Natural killer cell treated with Interleukin-12 subunit alpha and Interleukin-12 subunit beta and Interleukin-15 and Interleukin-18, amount 100 ng/mL, for 72 hours (primary cell): Measurements from ENCODE around the gene TMEM156. TPM values are rescaled to one million over a fixed set of nuclear protein-coding genes. Genes with fewer than 3 reads are reported as not detected.
"Not testable (repeated sequence)": the region's sequence is repeated elsewhere in the genome, so short reads cannot be mapped to it uniquely, and the experiment has no call there.

Experiments used
- ATAC-seq, 2 donors: fragments of 150-1000 bp; cut with Tn5 transposase in 1 of 2; sonication (Bioruptor Pico), chemical (Tn5 transposase) in 1 of 2; 2 replicates each; pipeline ENCODE4 v1.10.0; 2021
- DNase-seq: peaks from one replicate; pipeline ENCODE4 v3.0.0; 2022; ENCODE audit warnings: low spot score
- H3K27ac Mint-ChIP-seq, 2 donors: 1 replicate in 1 of 2; 2 replicates in 1 of 2; pipeline ENCODE4 v1.8.0; 2022; ENCODE audit warnings: mixed read lengths in 2 of 2, mild to moderate bottlenecking in 1 of 2, moderate library complexity in 1 of 2
- H3K27me3 Mint-ChIP-seq, 2 donors: 1 replicate in 1 of 2; 2 replicates in 1 of 2; pipeline ENCODE4 v1.8.0; 2022; ENCODE audit warnings: mixed read lengths in 2 of 2
- H3K36me3 Mint-ChIP-seq: one replicate; pipeline ENCODE4 v1.8.0; 2022; ENCODE audit warnings: mixed read lengths
- H3K4me1 Mint-ChIP-seq, 2 donors: 1 replicate in 1 of 2; 2 replicates in 1 of 2; pipeline ENCODE4 v1.8.0; 2022; ENCODE audit warnings: low read depth in 2 of 2, mixed read lengths in 2 of 2, mild to moderate bottlenecking in 1 of 2
- H3K4me3 Mint-ChIP-seq: one replicate; pipeline ENCODE4 v1.8.0; 2022; ENCODE audit warnings: mixed read lengths
- H3K9me3 Mint-ChIP-seq: 2 replicates; pipeline ENCODE4 v1.8.0; 2022; ENCODE audit warnings: mixed read lengths
- total RNA-seq, 2 donors: library from RNA; stranded (reverse); gene quantifications; one replicate each; pipeline ENCODE4 v1.2.3, GENCODE V29; 2022

The TMEM156 gene
- total RNA-seq, 2 donors from 2014 or later, result 7.9 to 10.3 TPM

- Mint-ChIP-seq H3K27ac (peak overlapping the region in 1 of 2 donors; percentile 26), H3K27me3 (no peaks in the 10 kb centered on the region), H3K4me1 (peaks cover 0 to 18% of the 10 kb centered on the region in 2 donors), H3K4me3 (no peak overlapping the region), H3K36me3 (no peaks in the 10 kb centered on the region), H3K9me3 (no peaks in the 10 kb centered on the region)
- DNase-seq (no peak), ATAC-seq (no peak)
These were observed 4.0 kb upstream of the TMEM156 start for GRCh38 chr4:39036172-39036571.

- not testable (repeated sequence) for H3K9me3 Mint-ChIP-seq, H3K27me3 Mint-ChIP-seq, ATAC-seq, H3K36me3 Mint-ChIP-seq, DNase-seq
- peak overlapping the region; percentile 88 to 97 for H3K27ac Mint-ChIP-seq
- peaks cover 13 to 37% of the 10 kb centered on the region in 2 donors for H3K4me1 Mint-ChIP-seq
- peak overlapping the region; percentile 89 for H3K4me3 Mint-ChIP-seq
These were observed 604 bp downstream of the TMEM156 start for GRCh38 chr4:39031590-39032020.

GRCh38 chr4:39030725-39031124 lies 1.5 kb downstream of the TMEM156 start:
- no peaks in the 10 kb centered on the region for H3K27me3 Mint-ChIP-seq
- no peak for ATAC-seq

GRCh38 chr4:39029752-39030694 lies 2.2 kb downstream of the TMEM156 start:
- Mint-ChIP-seq H3K27ac (peak overlapping the region; percentile 88 to 97), H3K9me3 (no peaks in the 10 kb centered on the region)

More at GRCh38 chr4:39030725-39031124, 1.5 kb downstream of the TMEM156 start:
- H3K4me3 Mint-ChIP-seq, result peak overlapping the region; percentile 89
- no peaks in the 10 kb centered on the region for H3K36me3 Mint-ChIP-seq
- H3K9me3 Mint-ChIP-seq, result no peaks in the 10 kb centered on the region
- peak overlapping the region; percentile 88 to 97 for H3K27ac Mint-ChIP-seq
- DNase-seq, result no peak
- peaks cover 15 to 37% of the 10 kb centered on the region in 2 donors for H3K4me1 Mint-ChIP-seq

GRCh38 chr4:39026096-39026495 lies 6.1 kb downstream of the TMEM156 start:
- peaks cover 3% of the 10 kb centered on the region for H3K9me3 Mint-ChIP-seq
- no peaks in the 10 kb centered on the region for H3K27me3 Mint-ChIP-seq
- H3K27ac Mint-ChIP-seq, result peak overlapping the region; percentile 35 to 45
- DNase-seq, result no peak
- peaks cover 18 to 24% of the 10 kb centered on the region in 2 donors for H3K4me1 Mint-ChIP-seq
- peaks cover 5% of the 10 kb centered on the region for H3K36me3 Mint-ChIP-seq
- ATAC-seq, result no peak
- H3K4me3 Mint-ChIP-seq, result no peak overlapping the region

More at GRCh38 chr4:39029752-39030694, 2.2 kb downstream of the TMEM156 start:
- H3K36me3 Mint-ChIP-seq, result no peaks in the 10 kb centered on the region
- no peaks in the 10 kb centered on the region for H3K27me3 Mint-ChIP-seq
- H3K4me3 Mint-ChIP-seq, result peak overlapping the region; percentile 89
- DNase-seq (no peak), ATAC-seq (peak; percentile 36 to 48)
- peaks cover 15 to 37% of the 10 kb centered on the region in 2 donors for H3K4me1 Mint-ChIP-seq

GRCh38 chr4:39025552-39026085 lies 6.6 kb downstream of the TMEM156 start:
- H3K4me1 Mint-ChIP-seq, result peaks cover 18 to 23% of the 10 kb centered on the region in 2 donors
- ATAC-seq (no peak), DNase-seq (no peak)
- peaks cover 3% of the 10 kb centered on the region for H3K9me3 Mint-ChIP-seq
- H3K36me3 Mint-ChIP-seq, result peaks cover 5% of the 10 kb centered on the region
- H3K27me3 Mint-ChIP-seq, result no peaks in the 10 kb centered on the region
- H3K27ac Mint-ChIP-seq, result peak overlapping the region; percentile 35 to 45
- H3K4me3 Mint-ChIP-seq, result no peak overlapping the region

GRCh38 chr4:39024311-39024865 lies 7.8 kb downstream of the TMEM156 start:
- peaks cover 11 to 15% of the 10 kb centered on the region in 2 donors for H3K4me1 Mint-ChIP-seq
- no peaks in the 10 kb centered on the region for H3K27me3 Mint-ChIP-seq
- ATAC-seq (no peak), DNase-seq (no peak)
- H3K36me3 Mint-ChIP-seq, result peaks cover 5% of the 10 kb centered on the region
- peaks cover 3% of the 10 kb centered on the region for H3K9me3 Mint-ChIP-seq
- no peak overlapping the region for H3K27ac Mint-ChIP-seq
- no peak overlapping the region for H3K4me3 Mint-ChIP-seq

GRCh38 chr4:39023059-39023458 lies 9.2 kb downstream of the TMEM156 start:
- H3K27ac Mint-ChIP-seq, result no peak overlapping the region
- H3K4me1 Mint-ChIP-seq, result peaks cover 5 to 8% of the 10 kb centered on the region in 2 donors
- no peaks in the 10 kb centered on the region for H3K27me3 Mint-ChIP-seq
- peaks cover 5% of the 10 kb centered on the region for H3K36me3 Mint-ChIP-seq
- ATAC-seq (no peak), DNase-seq (no peak)
- peaks cover 3% of the 10 kb centered on the region for H3K9me3 Mint-ChIP-seq
- no peak overlapping the region for H3K4me3 Mint-ChIP-seq

GRCh38 chr4:39022241-39022640 lies 10.0 kb downstream of the TMEM156 start:
- ATAC-seq, result no peak
- Mint-ChIP-seq H3K4me1 (peaks cover 5 to 7% of the 10 kb centered on the region in 2 donors), H3K27me3 (no peaks in the 10 kb centered on the region), H3K9me3 (peaks cover 3% of the 10 kb centered on the region), H3K27ac (no peak overlapping the region), H3K36me3 (peaks cover 5% of the 10 kb centered on the region), H3K4me3 (no peak overlapping the region)
- DNase-seq, result no peak

- Mint-ChIP-seq H3K27me3 (no peaks in the 10 kb centered on the region), H3K9me3 (peaks cover 4% of the 10 kb centered on the region), H3K4me3 (no peak overlapping the region), H3K4me1 (peaks cover 5 to 8% of the 10 kb centered on the region in 2 donors), H3K27ac (no peak overlapping the region), H3K36me3 (peaks cover 5% of the 10 kb centered on the region)
- DNase-seq (no peak), ATAC-seq (no peak)
These were observed 10.6 kb downstream of the TMEM156 start for GRCh38 chr4:39021631-39022030.

- Mint-ChIP-seq H3K27me3 (no peaks in the 10 kb centered on the region), H3K9me3 (peaks cover 10% of the 10 kb centered on the region), H3K4me3 (no peak overlapping the region), H3K27ac (no peak overlapping the region), H3K4me1 (peaks cover 5 to 6% of the 10 kb centered on the region in 2 donors), H3K36me3 (peaks cover 11% of the 10 kb centered on the region)
- no peak for DNase-seq
- no peak for ATAC-seq
These were observed 12.1 kb downstream of the TMEM156 start for GRCh38 chr4:39020130-39020529.

- no peaks in the 10 kb centered on the region for H3K27me3 Mint-ChIP-seq
- H3K36me3 Mint-ChIP-seq, result peaks cover 6% of the 10 kb centered on the region
- H3K4me3 Mint-ChIP-seq, result no peak overlapping the region
- peak overlapping the region in 1 of 2 donors; percentile 50 for H3K27ac Mint-ChIP-seq
- peaks cover 1 to 18% of the 10 kb centered on the region in 2 donors for H3K4me1 Mint-ChIP-seq
- peaks cover 7% of the 10 kb centered on the region for H3K9me3 Mint-ChIP-seq
- ATAC-seq (no peak), DNase-seq (no peak)
These were observed 18.2 kb downstream of the TMEM156 start for GRCh38 chr4:39014028-39014427.

- ATAC-seq (no peak), DNase-seq (no peak)
- Mint-ChIP-seq H3K27me3 (no peaks in the 10 kb centered on the region), H3K4me1 (peaks cover 8 to 13% of the 10 kb centered on the region in 2 donors), H3K9me3 (peaks cover under 1% of the 10 kb centered on the region), H3K27ac (no peak overlapping the region), H3K36me3 (peaks cover 2% of the 10 kb centered on the region), H3K4me3 (no peak overlapping the region)
These were observed 27.5 kb downstream of the TMEM156 start for GRCh38 chr4:39004758-39005157.

- H3K4me3 Mint-ChIP-seq, H3K4me1 Mint-ChIP-seq, H3K9me3 Mint-ChIP-seq, H3K27ac Mint-ChIP-seq, ATAC-seq, H3K27me3 Mint-ChIP-seq, H3K36me3 Mint-ChIP-seq, DNase-seq: not testable (repeated sequence)
These were observed 30.2 kb downstream of the TMEM156 start for GRCh38 chr4:39002058-39002457.
